Tibial nerve (tissue), 4 donors: ENCODE data around the gene TMED10. TPM values are rescaled to one million over a fixed set of nuclear protein-coding genes. Genes with fewer than 3 reads are reported as not detected.

Experiments used
- DNase-seq, 2 donors: peaks; one replicate each; pipeline ENCODE4 v3.0.0-alpha.2; 2019; ENCODE audit warnings: low spot score in 2 of 2
- H3K27ac ChIP-seq, 4 donors: fragments of 200-600 bp; sonication (generic) in 3 of 4; one replicate each; pipeline ENCODE4 v1.5.1; 2017 to 2019; ENCODE audit warnings: mild to moderate bottlenecking in 1 of 4
- H3K27me3 ChIP-seq, 2 donors: fragments of 200-600 bp; sonication (generic) in 1 of 2; one replicate each; pipeline versions ENCODE4 v1.5.1 to v1.6.0; 2017 to 2019
- H3K36me3 ChIP-seq, 3 donors: fragments of 200-600 bp; sonication (generic); one replicate each; pipeline ENCODE4 v1.5.1; 2018 to 2019
- H3K4me1 ChIP-seq, 4 donors: fragments of 200-600 bp; sonication (generic) in 3 of 4; one replicate each; pipeline ENCODE4 v1.5.1; 2017 to 2019
- H3K4me3 ChIP-seq, 4 donors: fragments of 200-600 bp; sonication (generic) in 3 of 4; one replicate each; pipeline ENCODE4 v1.5.1; 2017 to 2019; ENCODE audit warnings: mild to moderate bottlenecking in 1 of 4, moderate library complexity in 1 of 4
- H3K9me3 ChIP-seq, 4 donors: fragments of 200-600 bp; sonication (generic) in 3 of 4; one replicate each; pipeline ENCODE4 v1.5.1; 2017 to 2019
- CTCF ChIP-seq, 5 experiments: fragments of 200-600 bp in 3 of 5; fragments of 450-650 bp in 2 of 5; sonication (generic) in 3 of 5; IDR thresholded peaks; one replicate each; pipeline ENCODE4 v1.5.1; 2016 to 2019; ENCODE audit warnings: antibody characterized with exemption in 5 of 5, mild to moderate bottlenecking in 3 of 5, moderate library complexity in 2 of 5
- EP300 ChIP-seq, 2 donors: sonication (generic); formaldehyde crosslinking; IDR thresholded peaks; one replicate each; pipeline ENCODE4 v1.6.1; 2017; ENCODE audit warnings: antibody characterized with exemption in 2 of 2, mild to moderate bottlenecking in 1 of 2
- POLR2A ChIP-seq, 2 donors: fragments of 450-650 bp; IDR thresholded peaks; one replicate each; pipeline ENCODE4 v1.6.1; 2017; ENCODE audit warnings: antibody characterized with exemption in 2 of 2, mild to moderate bottlenecking in 2 of 2, moderate library complexity in 2 of 2
- WGBS, 2 donors: methylation state at CpG; one replicate each; pipeline ENCODE4 v1.1.5; 2018; 5-methylcytosine and 5-hydroxymethylcytosine counted together
- total RNA-seq, 4 donors: library from RNA; depleted of rRNA; stranded (reverse); fragments of >200 nt; gene quantifications; one replicate each; pipeline ENCODE4 v1.1.0, GENCODE V29; 2016

TMED10 gene
- total RNA-seq, 4 donors from 2014 or later: 262 to 296 (median 280) TPM

- Histone ChIP-seq H3K27ac (no peak overlapping the region), H3K36me3 (peaks cover 0 to 100% (median 3%) of the 10 kb centered on the region in 3 donors), H3K4me1 (no peaks in the 10 kb centered on the region), H3K4me3 (no peak overlapping the region), H3K9me3 (no peaks in the 10 kb centered on the region), H3K27me3 (no peaks in the 10 kb centered on the region)
- DNase-seq: no peak
- TF ChIP-seq CTCF (IDR thresholded peaks at IDR 0.05): no peak
- TF ChIP-seq EP300 (IDR thresholded peaks at IDR 0.05): no peak
- TF ChIP-seq POLR2A (IDR thresholded peaks at IDR 0.05): no peak
- 63 to 71% methylated on average over 2 of the region's 2 CpGs for WGBS, 2 donors
Observed at GRCh38 chr14:75109877-75110276, 66.5 kb downstream of the TMED10 start.

GRCh38 chr14:75107186-75107585 is 69.2 kb downstream of the TMED10 start:
- no peaks in the 10 kb centered on the region for H3K9me3 ChIP-seq
- no peaks in the 10 kb centered on the region for H3K4me1 ChIP-seq
- peaks cover 0 to 100% (median 0%) of the 10 kb centered on the region in 3 donors for H3K36me3 ChIP-seq
- H3K4me3 ChIP-seq: no peak overlapping the region
- DNase-seq: no peak
- TF ChIP-seq EP300 (IDR thresholded peaks at IDR 0.05) (no peak), CTCF (IDR thresholded peaks at IDR 0.05) (no peak), POLR2A (IDR thresholded peaks at IDR 0.05) (no peak)
- H3K27me3 ChIP-seq: no peaks in the 10 kb centered on the region
- 73 to 92% methylated on average over 3 of the region's 3 CpGs for WGBS, 2 donors
- no peak overlapping the region for H3K27ac ChIP-seq

GRCh38 chr14:75101491-75101890 is 74.9 kb downstream of the TMED10 start:
- Histone ChIP-seq H3K27me3 (no peaks in the 10 kb centered on the region), H3K9me3 (no peaks in the 10 kb centered on the region), H3K4me3 (no peak overlapping the region), H3K4me1 (no peaks in the 10 kb centered on the region), H3K27ac (no peak overlapping the region), H3K36me3 (peaks cover 0 to 99% (median 9%) of the 10 kb centered on the region in 3 donors)
- whole genome bisulfite sequencing, 2 donors: 61 to 73% methylated on average over 4 of the region's 4 CpGs
- no peak for TF ChIP-seq EP300 (IDR thresholded peaks at IDR 0.05)
- TF ChIP-seq CTCF (IDR thresholded peaks at IDR 0.05): no peak
- no peak for TF ChIP-seq POLR2A (IDR thresholded peaks at IDR 0.05)
- no peak for DNase-seq

GRCh38 chr14:75098682-75099081 is 77.7 kb downstream of the TMED10 start:
- Histone ChIP-seq H3K9me3 (no peaks in the 10 kb centered on the region), H3K27ac (no peak overlapping the region), H3K36me3 (peaks cover 0 to 99% (median 12%) of the 10 kb centered on the region in 3 donors), H3K4me3 (no peak overlapping the region), H3K27me3 (no peaks in the 10 kb centered on the region), H3K4me1 (no peaks in the 10 kb centered on the region)
- DNase-seq: no peak
- TF ChIP-seq EP300 (IDR thresholded peaks at IDR 0.05) (no peak), POLR2A (IDR thresholded peaks at IDR 0.05) (no peak), CTCF (IDR thresholded peaks at IDR 0.05) (no peak)
- 60 to 67% methylated on average over 1 of the region's 1 CpG for WGBS, 2 donors

DNA sequence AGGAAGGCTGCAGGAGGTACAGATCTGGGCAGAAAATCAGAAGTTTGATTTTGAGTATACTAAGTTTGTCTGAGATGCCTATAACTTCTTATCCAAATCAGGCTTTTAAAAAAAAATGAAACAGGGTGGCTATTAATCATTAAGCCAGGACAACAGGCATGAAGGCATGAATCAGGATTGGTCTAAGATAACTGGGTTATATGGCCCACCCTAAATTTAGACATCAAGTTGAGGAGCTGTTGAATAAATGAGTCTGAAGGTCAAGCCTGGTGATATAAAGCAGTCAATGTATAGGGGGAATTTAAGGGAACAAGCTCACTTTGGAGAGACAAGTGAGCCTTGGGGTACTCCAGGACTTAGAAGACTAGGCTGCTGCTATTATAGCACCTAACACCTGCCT is 78.2 kb downstream of the TMED10 start:
- TF ChIP-seq POLR2A (IDR thresholded peaks at IDR 0.05): no peak
- TF ChIP-seq CTCF (IDR thresholded peaks at IDR 0.05): no peak
- TF ChIP-seq EP300 (IDR thresholded peaks at IDR 0.05): no peak
- peaks cover 3 to 99% (median 12%) of the 10 kb centered on the region in 3 donors for H3K36me3 ChIP-seq
- H3K9me3 ChIP-seq: no peaks in the 10 kb centered on the region
- H3K27me3 ChIP-seq: no peaks in the 10 kb centered on the region
- no peak overlapping the region for H3K4me3 ChIP-seq
- H3K27ac ChIP-seq: no peak overlapping the region
- no peaks in the 10 kb centered on the region for H3K4me1 ChIP-seq
- DNase-seq: no peak
